Type B pancreatic cell (in vitro differentiated cells): Measurements from ENCODE around the gene C5orf15. TPM values are rescaled to one million over a fixed set of nuclear protein-coding genes. Genes with fewer than 3 reads are reported as not detected.

Experiments
- DNase-seq: peaks from one replicate; pipeline ENCODE4 v3.0.0; 2021; ENCODE audit warnings: mixed read lengths; ENCODE audit not compliant: unreplicated experiment; ENCODE audit errors: extremely low spot score
- H3K27ac Mint-ChIP-seq: 2 replicates; pipeline ENCODE4 v1.8.0; 2021; ENCODE audit warnings: mild to moderate bottlenecking, mixed read lengths
- H3K27me3 Mint-ChIP-seq: 2 replicates; pipeline ENCODE4 v1.8.0; 2021; ENCODE audit warnings: mixed read lengths
- H3K36me3 Mint-ChIP-seq: 2 replicates; pipeline ENCODE4 v1.8.0; 2021; ENCODE audit warnings: mixed read lengths
- H3K4me1 Mint-ChIP-seq: one replicate; pipeline ENCODE4 v1.8.0; 2021; ENCODE audit warnings: mixed read lengths; ENCODE audit not compliant: unreplicated experiment
- H3K4me3 Mint-ChIP-seq: 2 replicates; pipeline ENCODE4 v1.8.0; 2021; ENCODE audit warnings: mild to moderate bottlenecking, mixed read lengths
- H3K9me3 Mint-ChIP-seq: 2 replicates; pipeline ENCODE4 v1.8.0; 2021; ENCODE audit warnings: mixed read lengths
- total RNA-seq: library from RNA; stranded (reverse); gene quantifications from 2 replicates; pipeline ENCODE4 v1.2.1, GENCODE V29; 2021; ENCODE audit warnings: low replicate concordance
- TF ChIP-seq, protein P1 (sequence below): fragments of 200-600 bp; sonication (generic); conservative IDR thresholded peaks from 2 replicates; pipeline ENCODE4 v1.5.0; 2021; ENCODE audit warnings: antibody characterized with exemption, mild to moderate bottlenecking

Gene C5orf15
- total RNA-seq, 1 donor from 2014 or later, result 47.2 TPM

DNA sequence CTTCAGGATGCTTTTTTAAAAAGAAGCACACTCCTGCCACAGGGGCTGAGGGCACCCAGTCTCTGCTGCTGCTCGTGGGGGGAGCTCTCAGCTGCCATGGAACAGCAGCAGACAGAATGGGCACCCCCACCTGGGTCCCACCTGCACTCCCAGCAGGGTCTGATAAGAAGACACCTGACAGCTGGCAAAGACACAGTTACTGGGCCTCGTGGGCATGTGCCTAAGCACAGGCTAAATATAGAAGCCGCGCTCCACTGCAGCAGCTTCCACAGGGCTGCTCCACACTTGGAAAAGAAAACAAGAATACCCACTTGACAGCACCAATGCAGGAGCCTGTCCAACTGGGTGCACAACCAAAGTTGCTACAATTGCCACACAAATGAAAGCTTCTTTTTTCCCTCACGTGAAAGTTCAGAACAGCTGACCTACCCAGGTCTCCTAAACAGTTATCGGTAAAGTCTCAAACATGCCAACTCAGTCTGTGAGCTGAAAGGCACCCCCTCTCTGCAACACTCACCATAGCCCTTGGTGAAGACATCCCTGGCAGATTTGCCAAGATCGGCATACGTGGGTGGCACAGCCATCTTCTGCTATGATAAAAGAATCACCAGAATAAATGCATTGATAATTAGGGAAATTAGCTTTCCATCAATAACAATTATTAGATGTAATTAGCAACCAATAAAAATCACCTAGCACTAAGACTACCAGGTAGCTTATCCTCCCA is 24.2 kb upstream of the C5orf15 start:
- no peaks in the 10 kb centered on the region for H3K27me3 Mint-ChIP-seq
- peaks cover 8% of the 10 kb centered on the region for H3K36me3 Mint-ChIP-seq
- H3K27ac Mint-ChIP-seq, result peak overlapping the region; percentile 32
- H3K4me1 Mint-ChIP-seq, result peaks cover 48% of the 10 kb centered on the region
- TF ChIP-seq, protein P1, sequence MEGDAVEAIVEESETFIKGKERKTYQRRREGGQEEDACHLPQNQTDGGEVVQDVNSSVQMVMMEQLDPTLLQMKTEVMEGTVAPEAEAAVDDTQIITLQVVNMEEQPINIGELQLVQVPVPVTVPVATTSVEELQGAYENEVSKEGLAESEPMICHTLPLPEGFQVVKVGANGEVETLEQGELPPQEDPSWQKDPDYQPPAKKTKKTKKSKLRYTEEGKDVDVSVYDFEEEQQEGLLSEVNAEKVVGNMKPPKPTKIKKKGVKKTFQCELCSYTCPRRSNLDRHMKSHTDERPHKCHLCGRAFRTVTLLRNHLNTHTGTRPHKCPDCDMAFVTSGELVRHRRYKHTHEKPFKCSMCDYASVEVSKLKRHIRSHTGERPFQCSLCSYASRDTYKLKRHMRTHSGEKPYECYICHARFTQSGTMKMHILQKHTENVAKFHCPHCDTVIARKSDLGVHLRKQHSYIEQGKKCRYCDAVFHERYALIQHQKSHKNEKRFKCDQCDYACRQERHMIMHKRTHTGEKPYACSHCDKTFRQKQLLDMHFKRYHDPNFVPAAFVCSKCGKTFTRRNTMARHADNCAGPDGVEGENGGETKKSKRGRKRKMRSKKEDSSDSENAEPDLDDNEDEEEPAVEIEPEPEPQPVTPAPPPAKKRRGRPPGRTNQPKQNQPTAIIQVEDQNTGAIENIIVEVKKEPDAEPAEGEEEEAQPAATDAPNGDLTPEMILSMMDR, result no peak
- H3K9me3 Mint-ChIP-seq, result no peaks in the 10 kb centered on the region
- H3K4me3 Mint-ChIP-seq, result no peak overlapping the region
- no peak for DNase-seq

DNA sequence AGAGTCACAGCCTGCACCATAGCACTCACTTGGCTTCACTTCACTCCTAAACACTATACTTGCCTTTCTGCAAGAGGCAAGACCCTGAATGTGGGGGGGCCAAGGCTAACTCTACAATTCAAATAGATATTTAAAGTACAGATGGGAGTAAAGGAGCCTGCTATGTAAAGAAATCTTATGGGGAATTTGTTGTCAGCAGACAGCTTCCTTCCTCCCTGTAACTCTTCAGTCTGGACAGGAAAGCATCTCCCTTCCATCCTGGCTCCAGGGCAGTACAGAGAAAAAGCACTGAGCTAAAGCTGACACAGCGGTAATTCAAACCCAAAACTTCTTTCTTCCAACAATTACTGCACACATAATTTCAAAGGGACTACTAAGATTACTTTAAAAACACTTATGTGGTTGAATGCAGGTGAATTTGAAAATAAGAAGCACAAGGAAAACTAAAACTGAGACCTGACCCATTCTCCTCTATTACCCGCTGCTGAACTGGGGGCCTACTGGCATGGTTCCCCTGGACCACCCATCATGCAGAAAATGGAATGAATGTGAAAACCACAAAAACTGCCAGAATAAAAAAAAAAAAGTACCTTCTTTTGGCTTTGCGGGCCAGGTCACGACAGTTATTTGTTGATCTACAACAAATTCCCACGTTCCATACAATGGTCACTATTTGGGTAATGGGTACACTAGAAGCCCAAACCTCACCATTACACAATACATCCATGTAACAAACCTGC is 22.9 kb upstream of the C5orf15 start:
- H3K27ac Mint-ChIP-seq, result no peak overlapping the region
- TF ChIP-seq, protein P1, result no peak
- peaks cover 40% of the 10 kb centered on the region for H3K4me1 Mint-ChIP-seq
- H3K36me3 Mint-ChIP-seq, result peaks cover 9% of the 10 kb centered on the region
- H3K4me3 Mint-ChIP-seq, result no peak overlapping the region
- no peaks in the 10 kb centered on the region for H3K9me3 Mint-ChIP-seq
- no peak for DNase-seq
- no peaks in the 10 kb centered on the region for H3K27me3 Mint-ChIP-seq

GRCh38 chr5:133990396-133990795 is 22.0 kb upstream of the C5orf15 start:
- TF ChIP-seq, protein P1, result no peak
- Mint-ChIP-seq H3K27me3 (no peaks in the 10 kb centered on the region), H3K36me3 (peaks cover 12% of the 10 kb centered on the region), H3K4me3 (no peak overlapping the region), H3K27ac (no peak overlapping the region), H3K4me1 (peaks cover 33% of the 10 kb centered on the region), H3K9me3 (no peaks in the 10 kb centered on the region)
- DNase-seq, result no peak

GRCh38 chr5:133985540-133986180 is 17.2 kb upstream of the C5orf15 start:
- no peak for DNase-seq
- Mint-ChIP-seq H3K4me3 (no peak overlapping the region), H3K36me3 (peaks cover 18% of the 10 kb centered on the region), H3K9me3 (no peaks in the 10 kb centered on the region), H3K27ac (no peak overlapping the region), H3K4me1 (no peaks in the 10 kb centered on the region), H3K27me3 (no peaks in the 10 kb centered on the region)
- TF ChIP-seq, protein P1, result no peak

GRCh38 chr5:133983674-133984073 is 15.2 kb upstream of the C5orf15 start:
- Mint-ChIP-seq H3K36me3 (peaks cover 18% of the 10 kb centered on the region), H3K27ac (no peak overlapping the region), H3K4me1 (peaks cover 5% of the 10 kb centered on the region), H3K9me3 (no peaks in the 10 kb centered on the region), H3K27me3 (no peaks in the 10 kb centered on the region), H3K4me3 (no peak overlapping the region)
- TF ChIP-seq, protein P1, result no peak
- DNase-seq, result no peak
